Smooth muscle cell (in vitro differentiated cells): ENCODE data around the gene TCERG1. TPM values are rescaled to one million over a fixed set of nuclear protein-coding genes. Genes with fewer than 3 reads are reported as not detected.

ENCODE experiments used
- DNase-seq: peaks from one replicate; lab custom pipeline; 2025; ENCODE audit not compliant: unreplicated experiment; lab: John Stamatoyannopoulos, UW
- H2AFZ ChIP-seq: fragments of 200-600 bp; sonication (generic); 2 replicates; pipeline ENCODE4 v1.6.0; 2016; ENCODE audit warnings: antibody characterized with exemption, low read depth, mild to moderate bottlenecking
- H3F3A ChIP-seq: fragments of 200-600 bp; sonication (generic); 2 replicates; pipeline ENCODE4 v1.6.0; 2017; ENCODE audit warnings: antibody characterized with exemption, low read depth
- H3K27ac ChIP-seq: fragments of 200-600 bp; sonication (generic); 2 replicates; pipeline ENCODE4 v1.5.1; 2016; ENCODE audit warnings: low read depth, mild to moderate bottlenecking
- H3K27me3 ChIP-seq: fragments of 200-600 bp; sonication (generic); 2 replicates; pipeline ENCODE4 v1.6.1; 2016; ENCODE audit warnings: low read depth, mild to moderate bottlenecking
- H3K36me3 ChIP-seq: fragments of 200-600 bp; sonication (generic); 2 replicates; pipeline ENCODE4 v1.5.1; 2016; ENCODE audit warnings: low read depth
- H3K4me1 ChIP-seq: fragments of 200-600 bp; sonication (generic); 2 replicates; pipeline ENCODE4 v1.5.1; 2016; ENCODE audit warnings: low read depth
- H3K4me2 ChIP-seq: fragments of 200-600 bp; sonication (generic); 2 replicates; pipeline ENCODE4 v1.6.0; 2016; ENCODE audit warnings: mild to moderate bottlenecking
- H3K4me3 ChIP-seq: fragments of 200-600 bp; sonication (generic); 2 replicates; pipeline ENCODE4 v1.5.1; 2016; ENCODE audit warnings: mild to moderate bottlenecking
- H3K79me2 ChIP-seq: fragments of 200-600 bp; sonication (generic); 2 replicates; pipeline ENCODE4 v1.6.0; 2016; ENCODE audit warnings: low read depth, mild to moderate bottlenecking
- H3K9ac ChIP-seq: fragments of 200-600 bp; sonication (generic); 2 replicates; pipeline ENCODE4 v1.6.0; 2016; ENCODE audit warnings: low read depth
- H3K9me3 ChIP-seq: fragments of 200-600 bp; sonication (generic); replicated peaks from 2 replicates; pipeline ENCODE4 v1.5.1; 2016; ENCODE audit warnings: low read depth
- H4K20me1 ChIP-seq: fragments of 200-600 bp; sonication (generic); 2 replicates; pipeline ENCODE4 v1.6.0; 2016; ENCODE audit warnings: low read depth
- CTCF ChIP-seq: fragments of 200-600 bp; sonication (generic); IDR thresholded peaks from 2 replicates; pipeline ENCODE4 v1.5.1; 2017; ENCODE audit warnings: borderline replicate concordance, mild to moderate bottlenecking, antibody characterized with exemption; ENCODE audit not compliant: insufficient read depth, poor library complexity, severe bottlenecking
- WGBS: methylation state at CpG from one replicate; pipeline ENCODE4 v1.1.7; 2016; ENCODE audit warnings: low lambda C conversion rate; 5-methylcytosine and 5-hydroxymethylcytosine counted together
- polyA plus RNA-seq: library from polyadenylated mRNA; unstranded; fragments of >200 nt; fragmentation: Nextera tagmentation; extraction: Ambion mirVana; gene quantifications from 2 replicates; pipeline ENCODE4 v1.2.1, GENCODE V29; 2016
- total RNA-seq: library from RNA; depleted of rRNA; stranded (reverse); fragments of >200 nt; gene quantifications from 2 replicates; pipeline ENCODE4 v1.2.3, GENCODE V29; 2014

Gene TCERG1
- total and polyA plus RNA-seq, 2 experiments from 2014 or later = 48.8 to 87.5 TPM

DNA sequence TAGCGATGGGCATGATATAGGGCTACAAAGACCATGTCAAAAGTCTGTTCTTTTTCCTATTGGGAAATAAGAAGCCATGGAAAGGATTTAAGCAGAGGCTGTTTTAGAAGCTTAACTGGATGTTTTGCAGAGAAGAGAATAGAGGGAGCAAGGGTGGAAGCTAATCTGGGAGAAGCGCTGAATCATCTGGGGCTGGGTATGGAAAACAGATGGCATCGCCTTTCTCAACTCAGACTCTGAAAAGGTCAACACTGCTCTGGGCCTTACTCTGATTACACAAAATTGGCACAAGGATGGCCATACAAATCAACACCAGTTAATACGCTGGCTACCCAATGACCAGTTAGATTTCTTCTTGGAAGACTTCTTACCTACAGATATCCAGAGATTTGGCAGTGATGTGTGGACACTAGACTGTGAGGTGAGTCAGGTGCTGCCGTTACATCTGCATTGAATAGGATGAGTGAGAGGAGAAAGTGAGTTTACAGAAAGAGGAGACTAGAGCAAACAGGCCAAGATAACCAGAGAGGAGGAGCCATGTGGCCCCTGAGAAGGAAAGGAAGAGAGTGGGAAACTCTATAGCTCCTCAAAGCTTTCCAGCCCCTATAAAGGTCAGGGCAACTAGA, 6.2 kb upstream of the TCERG1 start:
- no peak overlapping the region for H3K9ac ChIP-seq
- DNase-seq = no peak
- no peaks in the 10 kb centered on the region for H3K4me1 ChIP-seq
- no peaks in the 10 kb centered on the region for H4K20me1 ChIP-seq
- no peak overlapping the region for H3K27ac ChIP-seq
- H3K4me2 ChIP-seq = no peak overlapping the region
- H3K27me3 ChIP-seq = peaks cover 3% of the 10 kb centered on the region
- no peak overlapping the region for H3K4me3 ChIP-seq
- no peaks in the 10 kb centered on the region for H3K36me3 ChIP-seq
- WGBS = 53% methylated on average over 5 of the region's 5 CpGs
- peaks cover 4% of the 10 kb centered on the region for H3F3A ChIP-seq
- TF ChIP-seq CTCF = no peak
- H3K79me2 ChIP-seq = no peaks in the 10 kb centered on the region
- H3K9me3 ChIP-seq = no peaks in the 10 kb centered on the region
- H2AFZ ChIP-seq = no peak overlapping the region

- no peaks in the 10 kb centered on the region for H3K36me3 ChIP-seq
- TF ChIP-seq CTCF = no peak
- no peaks in the 10 kb centered on the region for H4K20me1 ChIP-seq
- no peak overlapping the region for H3K4me3 ChIP-seq
- H3K4me2 ChIP-seq = no peak overlapping the region
- H3K9ac ChIP-seq = no peak overlapping the region
- H2AFZ ChIP-seq = no peak overlapping the region
- DNase-seq = no peak
- no peaks in the 10 kb centered on the region for H3K79me2 ChIP-seq
- H3K4me1 ChIP-seq = no peaks in the 10 kb centered on the region
- no peaks in the 10 kb centered on the region for H3K9me3 ChIP-seq
- peaks cover 4% of the 10 kb centered on the region for H3F3A ChIP-seq
- WGBS = 89% methylated on average over 2 of the region's 2 CpGs
- H3K27me3 ChIP-seq = no peaks in the 10 kb centered on the region
- H3K27ac ChIP-seq = no peak overlapping the region
Observed at GRCh38 chr5:146441896-146442295, 5.2 kb upstream of the TCERG1 start.

- TF ChIP-seq CTCF = no peak
- Histone ChIP-seq H3K4me2 (peak overlapping the region; percentile 87), H3K9ac (peak overlapping the region; percentile 96), H3K27me3 (no peaks in the 10 kb centered on the region), H3K27ac (peak overlapping the region; percentile 85), H3K9me3 (no peaks in the 10 kb centered on the region), H3K4me1 (peaks cover 9% of the 10 kb centered on the region), H3F3A (no peaks in the 10 kb centered on the region), H3K4me3 (peak overlapping the region; percentile 76), H4K20me1 (peaks cover 47% of the 10 kb centered on the region), H3K36me3 (no peaks in the 10 kb centered on the region), H3K79me2 (peaks cover 54% of the 10 kb centered on the region), H2AFZ (peak overlapping the region; percentile 83)
- no peak for DNase-seq
- WGBS = under 1% methylated on average over 20 of the region's 20 CpGs
Observed at GRCh38 chr5:146447734-146448380, 724 bp downstream of the TCERG1 start.
